Skeletal muscle cell (primary cell): ENCODE measurements around the gene EHBP1.

Experiments
- DNase-seq: peaks from one replicate; pipeline ENCODE4 v3.0.0-alpha.2; 2010; ENCODE audit warnings: low read depth
- H3K4me3 ChIP-seq: 2 replicates; pipeline ENCODE4 v1.5.1; 2011; ENCODE audit warnings: low read depth, mild to moderate bottlenecking, control low read depth, low read length, moderate library complexity

EHBP1 gene

GRCh38 chr2:63052411-63053080 is 347.0 kb downstream of the EHBP1 start:
- no peak overlapping the region for H3K4me3 ChIP-seq

DNA sequence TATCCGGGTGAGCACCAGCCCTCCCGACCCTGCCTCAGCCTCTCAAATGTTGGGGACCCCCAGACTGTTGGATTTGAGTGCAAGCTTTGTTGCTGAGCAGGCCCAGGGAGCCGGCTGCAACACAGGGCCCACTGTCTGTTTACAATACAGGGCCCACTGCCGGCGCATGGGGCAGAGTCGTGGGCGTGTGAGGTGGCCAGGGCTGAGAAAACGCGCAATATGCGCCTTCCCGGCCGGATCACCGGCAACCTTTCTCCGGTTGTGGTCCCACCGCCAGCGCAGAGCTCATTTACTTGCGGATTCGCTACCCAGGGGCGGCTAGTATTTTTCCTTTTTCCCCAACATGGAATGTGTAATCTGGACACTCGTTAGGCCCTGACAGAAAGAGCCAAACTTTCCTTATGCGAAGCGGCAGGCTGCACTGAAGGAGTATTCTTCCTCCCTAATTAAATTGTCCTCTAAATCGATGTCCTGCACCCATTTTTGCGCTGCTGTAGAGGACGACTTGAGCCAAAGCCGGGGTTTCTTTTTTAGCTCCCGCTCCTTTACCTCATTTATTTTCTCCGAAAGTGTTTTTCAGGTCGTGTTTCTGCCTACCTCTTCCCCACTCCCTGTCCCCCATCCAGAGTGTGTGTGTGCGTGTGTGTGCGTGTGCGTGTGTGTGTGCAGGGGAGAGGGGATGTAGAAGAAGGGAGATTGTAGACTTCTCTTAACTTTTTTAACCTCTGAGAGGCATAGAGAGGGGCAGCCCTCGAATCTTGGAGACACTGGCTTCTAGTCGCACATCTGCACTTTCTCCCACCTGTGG is 347.8 kb downstream of the EHBP1 start:
- H3K4me3 ChIP-seq: no peak overlapping the region
- no peak for DNase-seq

More at GRCh38 chr2:63052411-63053080, 347.0 kb downstream of the EHBP1 start:
- DNase-seq: no peak

- H3K4me3 ChIP-seq: no peak overlapping the region
- no peak for DNase-seq
Observed at GRCh38 chr2:63053889-63054602, 348.5 kb downstream of the EHBP1 start.

DNA sequence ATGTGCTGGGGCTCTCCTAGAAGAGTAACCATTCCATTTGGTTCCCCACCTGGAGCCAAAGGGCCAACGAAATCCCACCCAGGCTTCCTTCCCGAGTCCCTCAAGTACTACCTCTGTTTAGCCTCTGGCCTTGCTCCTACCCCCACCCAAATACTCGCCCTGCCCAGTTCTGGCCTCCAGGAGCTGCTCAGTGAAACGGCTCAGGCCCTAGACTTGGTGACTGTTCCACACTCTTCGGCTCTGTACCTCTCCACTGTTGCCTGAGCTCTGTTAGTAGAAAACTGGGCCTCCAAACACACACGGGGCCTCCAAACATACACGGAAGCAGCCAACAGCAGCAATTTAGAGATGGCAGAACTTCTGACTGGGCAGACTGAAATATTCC is 349.3 kb downstream of the EHBP1 start:
- no peak overlapping the region for H3K4me3 ChIP-seq
- no peak for DNase-seq

DNA sequence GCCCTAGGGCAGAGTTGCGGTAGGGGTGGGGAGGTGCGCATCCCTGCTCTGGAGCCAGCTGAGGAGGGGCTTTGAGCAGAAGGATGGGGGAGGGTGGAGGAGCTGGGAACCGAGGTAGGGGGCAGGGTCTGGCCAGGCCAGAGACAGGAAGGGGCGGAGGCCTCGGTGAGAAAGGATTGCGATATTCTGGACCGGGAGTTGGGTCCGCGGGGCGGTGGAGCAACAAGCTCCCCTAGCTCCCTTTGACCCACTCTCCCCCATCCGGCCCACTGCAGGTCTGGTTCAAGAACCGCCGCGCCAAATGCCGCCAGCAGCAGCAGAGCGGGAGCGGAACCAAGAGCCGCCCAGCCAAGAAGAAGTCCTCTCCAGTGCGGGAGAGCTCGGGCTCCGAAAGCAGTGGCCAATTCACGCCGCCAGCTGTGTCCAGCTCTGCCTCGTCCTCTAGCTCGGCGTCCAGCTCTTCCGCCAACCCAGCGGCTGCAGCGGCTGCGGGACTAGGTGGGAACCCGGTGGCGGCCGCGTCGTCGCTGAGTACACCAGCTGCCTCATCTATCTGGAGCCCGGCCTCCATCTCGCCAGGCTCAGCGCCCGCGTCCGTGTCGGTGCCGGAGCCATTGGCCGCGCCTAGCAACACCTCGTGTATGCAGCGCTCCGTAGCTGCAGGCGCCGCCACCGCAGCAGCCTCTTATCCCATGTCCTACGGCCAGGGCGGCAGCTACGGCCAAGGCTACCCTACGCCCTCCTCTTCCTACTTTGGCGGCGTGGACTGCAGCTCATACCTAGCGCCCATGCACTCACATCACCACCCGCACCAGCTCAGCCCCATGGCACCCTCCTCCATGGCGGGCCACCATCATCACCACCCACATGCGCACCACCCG is 350.0 kb downstream of the EHBP1 start:
- H3K4me3 ChIP-seq: peak overlapping the region; percentile 9
- no peak for DNase-seq

DNA sequence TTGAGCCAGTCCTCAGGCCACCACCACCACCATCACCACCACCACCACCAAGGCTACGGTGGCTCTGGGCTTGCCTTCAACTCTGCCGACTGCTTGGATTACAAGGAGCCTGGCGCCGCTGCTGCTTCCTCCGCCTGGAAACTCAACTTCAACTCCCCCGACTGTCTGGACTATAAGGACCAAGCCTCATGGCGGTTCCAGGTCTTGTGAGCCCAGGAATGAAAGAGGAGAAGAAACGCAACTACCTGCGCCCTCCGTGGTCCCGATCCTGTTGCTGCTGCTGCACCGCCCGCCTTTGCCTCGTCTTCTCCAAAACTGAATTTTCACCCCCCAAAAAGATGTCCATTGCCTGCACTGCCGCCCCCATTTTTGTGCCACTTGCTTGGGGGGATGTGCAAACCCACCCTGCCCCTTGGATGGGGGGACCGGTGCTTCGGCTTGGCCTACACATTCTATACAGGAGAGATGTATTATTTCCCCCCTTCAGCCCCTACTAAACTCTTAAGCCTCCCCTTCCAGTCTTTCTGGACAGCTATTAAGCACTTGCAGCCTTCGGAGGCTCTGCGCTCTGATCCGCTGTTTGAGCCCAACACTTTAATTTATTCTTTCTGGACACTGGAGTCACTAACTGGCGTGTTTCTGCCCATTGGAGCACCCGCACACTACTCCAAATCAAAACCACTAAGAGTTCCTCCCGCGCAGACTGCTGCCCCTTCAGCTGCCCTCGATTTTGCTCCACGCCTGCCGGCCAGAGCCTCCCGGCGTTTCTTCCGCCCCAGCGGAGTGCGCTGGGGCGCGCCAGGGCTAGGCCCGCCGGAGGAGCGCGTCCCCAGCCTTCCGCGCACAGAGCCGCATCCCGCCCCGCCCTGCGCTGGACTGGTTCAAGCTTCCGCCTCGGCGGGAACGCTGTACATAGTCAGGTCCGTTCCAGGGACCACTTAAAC is 350.9 kb downstream of the EHBP1 start:
- DNase-seq: no peak
- no peak overlapping the region for H3K4me3 ChIP-seq

GRCh38 chr2:63057249-63058143 is 352.0 kb downstream of the EHBP1 start:
- H3K4me3 ChIP-seq: no peak overlapping the region
- DNase-seq: no peak

- DNase-seq: no peak
- no peak overlapping the region for H3K4me3 ChIP-seq
Observed at GRCh38 chr2:63058144-63058920, 352.8 kb downstream of the EHBP1 start.

DNA sequence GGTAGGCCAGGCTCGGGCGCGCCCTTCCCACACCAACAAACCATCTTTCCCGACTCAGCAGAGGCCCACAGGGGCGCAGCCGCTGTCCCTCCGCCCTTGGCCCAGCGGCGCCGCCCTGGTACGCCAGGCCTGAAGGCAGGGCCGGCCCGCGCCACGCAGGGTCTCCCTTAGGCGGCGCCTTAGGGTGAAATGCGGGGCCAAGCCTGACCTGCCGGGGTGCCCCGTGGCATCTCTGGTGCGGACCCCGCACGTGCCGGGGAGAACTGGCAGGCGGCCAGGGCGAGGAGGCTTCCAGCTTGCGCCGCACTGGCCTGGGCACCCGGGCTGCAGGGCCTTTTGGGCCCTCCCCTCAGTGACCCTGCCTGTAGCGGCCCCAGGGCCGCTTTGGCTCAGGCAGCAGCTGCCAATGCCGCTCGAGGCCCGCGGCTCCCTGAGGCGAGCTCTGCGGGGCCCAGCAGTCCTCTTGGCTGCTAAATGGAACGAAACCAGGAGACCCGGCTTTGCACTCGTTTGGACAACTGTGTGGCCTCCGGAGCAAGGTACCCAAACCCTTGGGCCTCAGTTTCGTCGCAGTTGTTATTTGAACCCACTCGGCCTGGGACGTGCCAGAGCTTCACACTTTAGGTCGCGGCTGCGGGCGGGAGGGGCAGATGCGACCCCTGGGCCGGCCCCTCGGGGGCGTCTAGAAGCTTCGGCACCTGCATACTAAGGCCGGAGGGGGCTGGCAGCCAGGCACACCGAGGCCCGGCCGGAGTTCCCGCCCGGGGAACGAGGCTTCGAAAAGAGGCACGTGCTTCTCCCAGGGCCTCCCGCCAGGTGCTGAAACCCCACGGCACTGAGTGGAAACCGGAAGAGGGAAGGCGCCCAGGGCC is 353.6 kb downstream of the EHBP1 start:
- H3K4me3 ChIP-seq: no peak overlapping the region
- no peak for DNase-seq

DNA sequence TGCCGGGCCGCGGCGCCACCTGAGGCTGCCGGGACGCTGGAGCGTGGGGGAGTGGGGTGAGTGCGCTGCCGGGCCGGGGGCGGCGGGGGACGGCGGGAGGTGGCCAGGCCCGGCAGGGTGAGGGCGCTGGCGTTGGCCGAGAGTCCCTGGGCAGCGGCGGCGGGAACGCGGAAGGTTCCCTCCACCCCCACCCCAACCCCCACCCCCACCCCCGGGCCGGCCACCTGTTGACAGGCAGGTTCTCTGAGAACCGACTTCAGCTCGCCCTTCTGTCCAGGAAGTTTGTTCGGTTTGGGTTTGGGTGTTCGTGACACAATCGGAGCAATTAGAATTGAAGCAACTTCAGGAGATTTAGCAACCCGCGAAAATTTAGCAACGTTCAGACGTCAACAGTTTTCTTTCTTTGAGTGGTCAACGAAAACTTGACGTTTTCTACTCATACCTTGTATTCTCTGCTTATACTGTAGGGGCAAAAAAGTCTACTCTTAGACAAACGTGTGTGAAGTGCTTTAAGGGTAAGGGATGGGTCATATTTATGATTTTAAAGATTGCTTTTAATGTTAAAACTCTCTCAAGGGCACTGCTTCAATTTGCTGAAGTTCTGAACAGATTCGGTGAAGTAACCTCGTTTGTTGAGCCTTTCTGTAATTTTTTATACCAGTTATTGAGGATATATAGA is 354.4 kb downstream of the EHBP1 start:
- no peak for DNase-seq

GRCh38 chr2:63060472-63060991 is 355.0 kb downstream of the EHBP1 start:
- H3K4me3 ChIP-seq: no peak overlapping the region

More for the DNA sequence above, 354.4 kb downstream of the EHBP1 start:
- no peak overlapping the region for H3K4me3 ChIP-seq

DNA sequence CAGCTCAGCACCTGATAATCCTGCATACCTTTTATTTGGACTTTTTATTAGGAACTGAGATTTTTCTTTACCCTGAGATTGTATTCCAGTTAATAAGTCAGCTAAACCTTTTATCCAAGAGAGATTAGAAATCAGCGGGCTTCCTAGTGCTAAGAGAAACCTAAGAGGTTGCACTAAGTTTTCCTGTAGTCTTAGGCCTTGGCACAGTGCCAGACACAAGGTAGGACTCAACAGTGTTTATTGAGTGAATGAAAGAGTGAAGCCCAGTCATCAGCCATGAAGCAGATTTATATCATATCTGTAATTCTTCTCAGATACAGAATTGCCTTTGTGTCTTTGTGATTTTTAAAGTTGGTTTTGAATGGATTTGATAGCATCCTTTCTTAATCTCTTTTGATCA is 358.7 kb downstream of the EHBP1 start:
- H3K4me3 ChIP-seq: no peak overlapping the region
- no peak for DNase-seq

More at GRCh38 chr2:63060472-63060991, 355.0 kb downstream of the EHBP1 start:
- DNase-seq: no peak

GRCh38 chr2:63064661-63065060 is 359.1 kb downstream of the EHBP1 start:
- DNase-seq: no peak
- H3K4me3 ChIP-seq: no peak overlapping the region

- no peak for DNase-seq
- no peak overlapping the region for H3K4me3 ChIP-seq
Observed at GRCh38 chr2:63066265-63066664, 360.8 kb downstream of the EHBP1 start.

DNA sequence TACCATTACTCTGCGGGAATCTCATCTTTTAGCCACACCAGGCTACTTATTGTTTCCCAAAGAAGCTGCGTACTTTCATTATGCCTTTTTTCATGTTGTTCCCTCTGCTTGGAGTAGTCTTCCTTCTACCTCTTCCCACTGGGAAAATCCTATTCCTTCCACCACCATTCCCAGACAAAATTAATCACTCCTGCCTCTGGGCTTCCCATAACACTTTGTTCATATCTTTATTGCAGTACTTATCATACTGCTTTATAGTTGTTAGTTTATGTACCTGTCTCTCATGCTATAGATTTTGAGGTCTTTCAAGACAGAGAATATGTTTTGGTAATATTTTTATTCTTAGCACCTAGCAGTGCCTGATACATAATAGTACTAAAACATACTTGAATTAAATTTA is 361.3 kb downstream of the EHBP1 start:
- no peak for DNase-seq
- no peak overlapping the region for H3K4me3 ChIP-seq
